Measurements from ENCODE around the gene OSBPL9. TPM values are rescaled to one million over a fixed set of nuclear protein-coding genes. Genes with fewer than 3 reads are reported as not detected.
A peak's percentile ranks its signal among the peaks of the same experiment; 100 is the strongest.

OSBPL9 gene
- total and polyA plus RNA-seq, 9 of the 15 experiments (the other 6 are each of a cell fraction or from before 2014, with no cell fraction given) = 43.9 to 217 (median 170) TPM

GRCh38 chr1:51714374-51715019, 97.6 kb downstream of the OSBPL9 start:
- Histone ChIP-seq H3K79me2 (ENCODE audit: control insufficient read depth, insufficient read depth, low read length) (no peaks in the 10 kb centered on the region; the same call in 2 of the 3 replicates), H3K4me2 (ENCODE audit: insufficient read depth, low read length) (no peak overlapping the region), H3K4me1 (replicated peaks in 1 of 2; ENCODE audit: control insufficient read depth in 2 of 2, insufficient read depth in 2 of 2, low read length in 2 of 2) (no peaks in the 10 kb centered on the region), H3K9me1 (ENCODE audit: control insufficient read depth, insufficient read depth, low read length) (no peaks in the 10 kb centered on the region), H4K20me1 (replicated peaks; ENCODE audit: control insufficient read depth, insufficient read depth, low read length) (no peaks in the 10 kb centered on the region), H3K9ac (ENCODE audit: insufficient read depth in 1 of 2, low read depth in 2 of 2, low read length in 2 of 2) (no peak overlapping the region), H3K9me3 (replicated peaks; ENCODE audit: control insufficient read depth, insufficient read depth, low read depth, low read length) (no peaks in the 10 kb centered on the region), H2AFZ (ENCODE audit: low read depth, low read length) (no peak overlapping the region), H3K4me3 (no peak overlapping the region), H3K27me3 (ENCODE audit: control insufficient read depth in 2 of 2, insufficient read depth in 2 of 2, low read length in 2 of 2) (no peaks in the 10 kb centered on the region), H3K36me3 (ENCODE audit: control insufficient read depth, insufficient read depth, low read length) (peaks cover 5% of the 10 kb centered on the region; the same call in 1 of the 3 replicates), H3K27ac (ENCODE audit: extremely low read depth, low read depth, low read length) (no peak overlapping the region)
- DNase-seq (ENCODE audit: extremely low read depth in 1 of 4, low spot score in 3 of 4) (no peak), ATAC-seq (peak; percentile 48; the same call in 1 of the 3 replicates), FAIRE-seq (no peak)
- in situ Hi-C loops (cut with MboI) (no loop called here), intact Hi-C loops (cut with micrococcal nuclease) (no loop called here)
- ChIA-PET POLR2A (interaction anchor here (0.6 to 0.9 kb wide), 2 partner anchors 10 to 208 kb away, joined by 3 read pairs; no protein-coding TSS in a partner anchor), CTCF (ENCODE audit: low intra/inter-chr PET ratio) (no interaction called here)
- TF ChIP-seq ZNF444 (CRISPR knock-in tag; IDR thresholded peaks at IDR 0.05) (no peak), STAT6 (CRISPR knock-in tag; IDR thresholded peaks at IDR 0.05) (no peak), CEBPB (tag; IDR thresholded peaks at IDR 0.05) (no peak), NR2C2 (CRISPR knock-in tag; IDR thresholded peaks at IDR 0.05) (no peak), NR2C2 (tag; IDR thresholded peaks at IDR 0.05) (no peak)
- 82% methylated on average over 8 of the region's 8 CpGs for WGBS (ENCODE audit: insufficient coverage, low coverage, missing lambda C conversion rate)
- BruUV-seq (replicated peaks) = no TSS peak
